Hepatocyte (in vitro differentiated cells): Measurements from ENCODE around the gene STAC2.

Experiments used
- CTCF ChIP-seq: fragments of 200-600 bp; sonication (generic); IDR thresholded peaks from 2 replicates; pipeline ENCODE4 v1.5.1; 2016; ENCODE audit warnings: antibody characterized with exemption, mild to moderate bottlenecking; ENCODE audit not compliant: poor library complexity
- EZH2 ChIP-seq: fragments of 200-600 bp; sonication (generic); IDR thresholded peaks from 2 replicates; pipeline ENCODE4 v1.6.1; 2016; ENCODE audit warnings: antibody characterized with exemption, mild to moderate bottlenecking, borderline replicate concordance
- EZH2phosphoT487 ChIP-seq: fragments of 200-600 bp; sonication (generic); IDR thresholded peaks from one replicate; pipeline ENCODE4 v1.6.1; 2018; ENCODE audit warnings: antibody characterized with exemption, mild to moderate bottlenecking, low read depth, moderate library complexity; ENCODE audit not compliant: unreplicated experiment, severe bottlenecking

GRCh38 chr17:39165178-39165840 lies 60.4 kb downstream of the STAC2 start:
- TF ChIP-seq CTCF = no peak
- TF ChIP-seq EZH2phosphoT487 = no peak
- TF ChIP-seq EZH2 = peak; percentile 34
